WTC11 (cell line): ENCODE measurements around the gene SERTAD3.

ENCODE experiments used
- AFF4 ChIP-seq: sonication (generic); formaldehyde crosslinking; IDR thresholded peaks from 2 replicates; pipeline ENCODE4 v1.8.1; 2023; ENCODE audit warnings: mild to moderate bottlenecking, missing genetic modification reagents, borderline replicate concordance
- ATF3 ChIP-seq: sonication (generic); formaldehyde crosslinking; conservative IDR thresholded peaks from 2 replicates; pipeline ENCODE4 v1.8.1; 2022; ENCODE audit warnings: mild to moderate bottlenecking, missing genetic modification reagents
- CBFB ChIP-seq: sonication (generic); formaldehyde crosslinking; IDR thresholded peaks from 2 replicates; pipeline ENCODE4 v1.8.1; 2022; ENCODE audit warnings: mild to moderate bottlenecking, low read depth, missing genetic modification reagents
- CREM ChIP-seq: sonication (generic); formaldehyde crosslinking; IDR thresholded peaks from 2 replicates; pipeline ENCODE4 v1.8.1; 2022; ENCODE audit warnings: mild to moderate bottlenecking, missing genetic modification reagents, moderate library complexity
- CTCF ChIP-seq: fragments of 200-600 bp; IDR thresholded peaks from 2 replicates; pipeline ENCODE4 v1.8.0; 2022; ENCODE audit warnings: antibody characterized with exemption
- FOXK1 ChIP-seq: sonication (generic); formaldehyde crosslinking; IDR thresholded peaks from 2 replicates; pipeline ENCODE4 v1.8.0; 2022; ENCODE audit warnings: mild to moderate bottlenecking, moderate library complexity, missing genetic modification reagents
- JUN ChIP-seq: sonication (generic); formaldehyde crosslinking; IDR thresholded peaks from 2 replicates; pipeline ENCODE4 v1.8.0; 2023; ENCODE audit warnings: mild to moderate bottlenecking, missing genetic modification reagents
- MAX ChIP-seq: sonication (generic); formaldehyde crosslinking; IDR thresholded peaks from 2 replicates; pipeline ENCODE4 v1.8.0; 2022; ENCODE audit warnings: mild to moderate bottlenecking, missing genetic modification reagents
- MLX ChIP-seq: sonication (generic); formaldehyde crosslinking; IDR thresholded peaks from 2 replicates; pipeline ENCODE4 v1.8.1; 2023; ENCODE audit warnings: mild to moderate bottlenecking, missing genetic modification reagents, moderate library complexity
- NR2C2 ChIP-seq: sonication (generic); formaldehyde crosslinking; IDR thresholded peaks from 2 replicates; pipeline ENCODE4 v1.8.0; 2022; ENCODE audit warnings: mild to moderate bottlenecking, missing genetic modification reagents
- PRDM15 ChIP-seq: sonication (generic); formaldehyde crosslinking; IDR thresholded peaks from 2 replicates; pipeline ENCODE4 v1.8.0; 2022; ENCODE audit warnings: missing genetic modification reagents
- TEAD4 ChIP-seq: sonication (generic); formaldehyde crosslinking; IDR thresholded peaks from 2 replicates; pipeline ENCODE4 v1.8.0; 2022; ENCODE audit warnings: mild to moderate bottlenecking, missing genetic modification reagents
- ZNF416 ChIP-seq: fragments of 250-450 bp; sonication (Bioruptor Pico); IDR thresholded peaks from 2 replicates; pipeline ENCODE4 v1.9.0; 2021; ENCODE audit warnings: mild to moderate bottlenecking, inconsistent platforms

- TF ChIP-seq ATF3 (CRISPR knock-in tag) = no peak
- TF ChIP-seq MLX = no peak
- no peak for TF ChIP-seq ZNF416
- no peak for TF ChIP-seq JUN (CRISPR knock-in tag)
- no peak for TF ChIP-seq CBFB (CRISPR knock-in tag)
- peak; percentile 55; the same call in 1 of the 2 replicates for TF ChIP-seq MAX
- no peak for TF ChIP-seq AFF4 (CRISPR knock-in tag)
- TF ChIP-seq CREM (CRISPR knock-in tag) = peak; percentile 75; the same call in 1 of the 2 replicates
- no peak for TF ChIP-seq CTCF
- no peak; the same call in 1 of the 2 replicates for TF ChIP-seq FOXK1 (CRISPR knock-in tag)
- TF ChIP-seq NR2C2 (CRISPR knock-in tag) = no peak
- TF ChIP-seq TEAD4 (CRISPR knock-in tag) = no peak
- no peak for TF ChIP-seq PRDM15 (CRISPR knock-in tag)
These were observed 770 bp downstream of the SERTAD3 start for GRCh38 chr19:40443131-40443999.
